T-helper 22 cell (primary cell): ENCODE results near the gene CBL.

Experiments used
- DNase-seq: peaks from one replicate; pipeline ENCODE4 v3.0.0-alpha.2; 2020; ENCODE audit warnings: low read depth

CBL gene

GRCh38 chr11:119347940-119348605, 141.9 kb downstream of the CBL start:
- DNase-seq: no peak

- DNase-seq: no peak
Measured at GRCh38 chr11:119350302-119350701, 144.2 kb downstream of the CBL start.

- DNase-seq: no peak
Measured at GRCh38 chr11:119351232-119351631, 145.1 kb downstream of the CBL start.

- DNase-seq: no peak
Measured at GRCh38 chr11:119352857-119353260, 146.7 kb downstream of the CBL start.

GRCh38 chr11:119355091-119355843, 149.1 kb downstream of the CBL start:
- no peak for DNase-seq

GRCh38 chr11:119356349-119357031, 150.4 kb downstream of the CBL start:
- peak; percentile 34 for DNase-seq

- DNase-seq: no peak
Measured at GRCh38 chr11:119357074-119357473, 150.9 kb downstream of the CBL start.
